Measurements from ENCODE around the gene FOXL2. TPM values are rescaled to one million over a fixed set of nuclear protein-coding genes. Genes with fewer than 3 reads are reported as not detected.

FOXL2 gene
- total RNA-seq, 1 donor from 2014 or later, result not detected

- no peak for DNase-seq (ENCODE audit: low spot score in 2 of 2, unreplicated experiment in 2 of 2)
- H3K4me3 Mint-ChIP-seq, result no peak overlapping the region
- H3K27me3 Mint-ChIP-seq (ENCODE audit: low read depth), result peaks cover 99% of the 10 kb centered on the region
- peaks cover 17% of the 10 kb centered on the region for H3K4me1 Mint-ChIP-seq
- no peaks in the 10 kb centered on the region for H3K36me3 Mint-ChIP-seq
- H3K27ac Mint-ChIP-seq, result no peak overlapping the region
- TF ChIP-seq CTCF (IDR thresholded peaks at IDR 0.05; ENCODE audit: unreplicated experiment), result no peak
- H3K9me3 Mint-ChIP-seq, result no peaks in the 10 kb centered on the region
Measured at GRCh38 chr3:138938877-138939560, 7.9 kb downstream of the FOXL2 start.

- TF ChIP-seq CTCF (IDR thresholded peaks at IDR 0.05; ENCODE audit: unreplicated experiment), result no peak
- Mint-ChIP-seq H3K36me3 (no peaks in the 10 kb centered on the region), H3K27ac (no peak overlapping the region), H3K4me3 (no peak overlapping the region), H3K4me1 (peaks cover 17% of the 10 kb centered on the region), H3K9me3 (no peaks in the 10 kb centered on the region), H3K27me3 (ENCODE audit: low read depth) (peaks cover 98% of the 10 kb centered on the region)
- no peak for DNase-seq (ENCODE audit: low spot score in 2 of 2, unreplicated experiment in 2 of 2)
Measured at GRCh38 chr3:138938056-138938876, 8.7 kb downstream of the FOXL2 start.

- no peak overlapping the region for H3K27ac Mint-ChIP-seq
- peaks cover 17% of the 10 kb centered on the region for H3K4me1 Mint-ChIP-seq
- peaks cover 97% of the 10 kb centered on the region for H3K27me3 Mint-ChIP-seq (ENCODE audit: low read depth)
- DNase-seq (ENCODE audit: low spot score in 2 of 2, unreplicated experiment in 2 of 2), result no peak
- H3K9me3 Mint-ChIP-seq, result no peaks in the 10 kb centered on the region
- no peak for TF ChIP-seq CTCF (IDR thresholded peaks at IDR 0.05; ENCODE audit: unreplicated experiment)
- no peaks in the 10 kb centered on the region for H3K36me3 Mint-ChIP-seq
- H3K4me3 Mint-ChIP-seq, result no peak overlapping the region
Measured at GRCh38 chr3:138937690-138938055, 9.3 kb downstream of the FOXL2 start.

GRCh38 chr3:138936741-138937689, 9.9 kb downstream of the FOXL2 start:
- H3K36me3 Mint-ChIP-seq, result no peaks in the 10 kb centered on the region

More at GRCh38 chr3:138936741-138937689, 9.9 kb downstream of the FOXL2 start:
- Mint-ChIP-seq H3K9me3 (no peaks in the 10 kb centered on the region), H3K27me3 (ENCODE audit: low read depth) (peaks cover 94% of the 10 kb centered on the region), H3K4me3 (peak overlapping the region; percentile 70), H3K4me1 (peaks cover 17% of the 10 kb centered on the region), H3K27ac (no peak overlapping the region)
- no peak for DNase-seq (ENCODE audit: low spot score in 2 of 2, unreplicated experiment in 2 of 2)
- TF ChIP-seq CTCF (IDR thresholded peaks at IDR 0.05; ENCODE audit: unreplicated experiment), result no peak
